Left renal pelvis (tissue), 4 donors: Measurements from ENCODE around the gene TNFRSF19. TPM values are rescaled to one million over a fixed set of nuclear protein-coding genes. Genes with fewer than 3 reads are reported as not detected.

ENCODE experiments used
- DNase-seq, 4 donors: peaks; one replicate each; pipeline ENCODE4 v3.0.0-alpha.2; 2013; ENCODE audit warnings: low read depth in 4 of 4, low spot score in 3 of 4
- polyA plus RNA-seq, 4 donors: library from polyadenylated mRNA; unstranded; fragments of 120-200 nt; gene quantifications; one replicate each; pipeline ENCODE4 v1.2.1, GENCODE V29; 2013; ENCODE audit not compliant: insufficient read length in 4 of 4

Gene TNFRSF19
- polyA plus RNA-seq, 4 donors = 28.8 to 56.4 (median 50.9) TPM

DNA sequence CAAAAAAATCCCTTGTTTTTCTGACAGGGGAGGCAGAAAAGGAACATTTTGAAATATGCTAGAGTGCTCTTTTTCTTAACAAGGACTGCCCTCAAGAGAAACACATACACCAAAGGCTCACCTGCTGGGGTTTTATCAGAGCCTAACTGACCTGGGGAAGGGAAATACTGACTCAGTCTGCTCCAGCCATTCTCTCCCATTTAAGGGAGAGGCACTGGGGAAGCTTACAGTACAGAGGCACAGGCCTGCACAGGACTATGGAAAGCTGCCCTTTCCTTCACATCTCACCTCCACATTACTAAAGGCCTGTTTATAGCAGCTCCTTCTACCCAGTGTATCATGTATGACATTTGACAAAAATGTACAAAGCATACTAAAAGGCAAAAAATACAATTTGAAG, 30.3 kb downstream of the TNFRSF19 start:
- no peak for DNase-seq

DNA sequence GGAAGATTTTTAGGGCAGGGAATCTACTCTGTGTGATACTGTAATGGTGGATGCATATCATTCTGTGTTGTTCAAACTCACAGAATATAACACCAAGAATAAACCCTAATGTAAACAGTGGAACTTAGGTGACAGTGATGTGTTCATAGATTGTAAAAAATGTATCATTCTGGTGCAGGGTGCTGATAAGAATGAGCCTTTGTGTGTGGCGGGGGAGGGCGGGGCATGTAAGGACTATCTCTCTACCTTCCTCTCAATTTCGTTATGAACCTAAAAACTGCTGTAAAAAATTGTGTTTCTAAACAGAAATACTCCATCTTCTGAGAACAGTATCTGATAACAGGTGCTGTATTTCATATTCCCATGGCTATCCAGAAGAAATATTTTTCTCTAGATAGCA, 35.6 kb downstream of the TNFRSF19 start:
- DNase-seq = no peak

DNA sequence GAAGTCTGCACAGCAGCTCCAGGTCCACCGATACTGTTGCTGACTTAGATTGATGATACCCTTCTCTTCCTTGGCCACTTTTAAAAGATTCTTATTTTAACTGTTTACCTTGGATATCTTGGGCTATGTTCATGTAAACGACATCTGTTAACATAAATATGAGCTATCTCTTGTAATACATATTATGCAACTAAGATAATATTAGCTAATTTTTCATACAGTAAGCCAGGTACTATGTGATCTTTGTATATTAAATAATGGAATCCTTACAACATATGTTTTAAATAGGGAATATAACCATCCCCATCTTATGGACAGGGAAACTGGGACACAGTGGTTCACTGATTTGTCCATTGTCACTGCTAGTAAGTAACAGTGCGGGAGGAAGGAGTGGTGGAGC, 37.9 kb downstream of the TNFRSF19 start:
- DNase-seq = no peak

DNA sequence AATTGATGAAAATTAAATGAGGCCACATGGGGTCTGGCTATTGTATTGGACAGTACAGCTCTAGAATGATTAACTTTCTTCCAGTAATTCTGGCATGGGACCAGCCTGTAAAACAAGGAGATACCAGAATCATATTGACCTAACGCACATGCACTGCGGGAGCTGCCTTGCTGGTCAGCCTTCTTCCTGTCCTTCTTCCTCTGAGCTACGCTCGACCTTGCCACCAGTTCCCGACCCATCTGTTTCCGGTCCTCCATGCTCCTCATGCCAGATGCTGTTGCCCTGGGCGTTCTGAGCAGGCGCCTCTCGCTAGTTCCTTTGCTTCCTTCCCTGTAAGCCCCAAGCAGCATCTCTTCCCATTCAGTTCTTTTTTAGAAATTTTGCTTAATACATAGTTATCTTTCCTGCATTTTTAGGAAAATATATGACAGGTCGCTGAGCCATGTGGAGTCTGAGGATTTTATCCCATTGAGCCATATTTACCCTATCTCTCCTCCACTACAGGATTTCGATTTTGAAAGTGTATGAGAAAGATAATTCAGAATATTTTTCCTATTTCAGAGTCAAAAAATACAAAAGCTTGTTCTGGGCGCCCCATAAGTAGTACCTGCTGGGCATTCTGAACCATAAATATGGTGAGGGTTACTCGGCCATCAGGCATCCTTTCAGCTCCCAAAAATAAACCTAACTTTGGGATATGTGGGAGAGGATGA, 38.6 kb downstream of the TNFRSF19 start:
- DNase-seq = no peak

DNA sequence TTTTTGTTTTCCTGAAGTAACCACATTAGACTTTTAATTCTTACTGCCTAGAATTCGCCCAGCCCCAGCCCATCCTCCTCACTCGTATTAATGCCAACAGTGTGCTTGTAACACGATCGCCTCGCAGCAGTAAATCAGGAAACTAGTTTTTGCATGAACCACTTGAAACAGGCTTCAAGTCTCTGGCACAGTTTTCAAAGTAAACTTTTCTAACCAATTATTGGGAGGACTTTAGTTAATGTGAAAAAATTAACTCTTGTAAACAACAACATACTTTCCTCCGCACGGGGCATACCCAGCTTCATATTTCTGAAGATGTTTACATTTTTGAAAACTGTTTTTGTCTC, 39.2 kb downstream of the TNFRSF19 start:
- no peak for DNase-seq

DNA sequence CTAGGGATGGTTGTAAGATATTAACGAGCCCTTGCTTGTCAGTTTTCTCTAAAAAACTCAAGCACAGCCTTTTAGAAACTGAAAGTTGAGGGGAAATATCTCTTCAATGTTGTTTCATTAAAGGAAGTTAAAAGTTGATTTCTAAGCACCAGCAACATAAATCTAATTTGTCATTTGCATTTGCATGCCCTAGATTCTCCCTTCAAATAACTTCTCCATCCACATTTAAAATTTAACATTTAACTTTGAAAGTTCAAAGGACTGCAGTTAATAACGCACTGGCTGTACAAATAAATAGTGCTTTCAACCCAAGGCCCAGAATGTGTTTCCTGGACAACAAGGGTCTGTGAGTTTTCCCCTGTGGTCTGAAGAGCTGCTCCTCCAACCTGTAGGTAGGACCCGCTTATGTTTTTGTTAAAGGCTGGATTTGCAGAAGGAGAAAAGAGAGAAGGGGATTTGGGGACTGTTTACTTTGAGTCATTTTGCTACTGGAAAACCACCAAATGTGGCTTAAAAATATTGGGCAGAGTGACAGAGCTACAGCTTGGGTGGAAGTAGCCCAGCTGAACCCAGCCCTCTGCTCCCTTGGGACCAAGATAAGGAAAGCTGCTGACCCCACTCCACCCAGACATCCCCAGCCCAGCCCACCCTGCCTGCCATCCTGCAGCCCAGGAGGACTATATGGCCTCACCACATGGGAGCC, 39.8 kb downstream of the TNFRSF19 start:
- no peak for DNase-seq

DNA sequence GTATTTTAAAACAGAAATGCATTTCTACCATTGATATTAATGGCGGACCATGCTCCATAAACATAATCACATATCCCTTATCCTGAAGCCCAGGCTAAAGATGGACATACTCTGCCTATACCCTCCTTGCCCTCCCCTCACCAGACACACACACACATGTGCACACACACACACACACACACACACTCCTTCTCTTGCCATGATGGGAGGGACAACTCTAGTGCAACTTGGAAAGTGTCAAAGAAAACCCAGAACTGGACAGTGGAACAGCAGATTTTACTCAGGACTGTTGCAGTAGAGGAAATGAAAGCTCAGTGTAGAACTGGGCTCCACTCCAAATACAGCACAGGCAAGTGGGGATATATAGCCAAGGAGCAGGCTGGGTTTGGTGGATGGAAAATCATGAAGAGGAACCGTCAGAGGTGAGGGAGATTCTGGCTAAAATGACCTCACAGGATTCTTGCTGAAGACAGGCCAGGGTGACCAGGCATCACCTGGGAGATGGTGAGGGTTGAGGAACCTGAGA, 40.8 kb downstream of the TNFRSF19 start:
- no peak for DNase-seq

DNA sequence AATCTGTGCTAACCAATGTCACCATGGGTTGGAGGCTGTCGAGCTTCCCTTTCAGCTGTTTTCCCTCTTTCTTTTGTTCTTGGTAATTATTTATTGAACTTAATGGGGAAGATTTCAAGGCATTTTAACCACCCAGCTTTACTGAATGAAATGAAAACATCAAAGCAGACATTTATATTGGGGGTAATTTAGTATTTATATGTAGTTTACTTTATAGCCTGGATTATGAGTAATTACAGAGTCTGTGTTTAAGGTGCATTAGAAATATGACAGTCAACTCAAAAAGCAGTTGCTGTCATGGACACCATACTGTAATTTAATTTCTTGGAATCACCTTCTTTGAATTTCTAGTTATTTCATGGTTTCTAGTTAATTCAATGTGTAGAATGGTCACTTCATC, 42.0 kb downstream of the TNFRSF19 start:
- DNase-seq = no peak

DNA sequence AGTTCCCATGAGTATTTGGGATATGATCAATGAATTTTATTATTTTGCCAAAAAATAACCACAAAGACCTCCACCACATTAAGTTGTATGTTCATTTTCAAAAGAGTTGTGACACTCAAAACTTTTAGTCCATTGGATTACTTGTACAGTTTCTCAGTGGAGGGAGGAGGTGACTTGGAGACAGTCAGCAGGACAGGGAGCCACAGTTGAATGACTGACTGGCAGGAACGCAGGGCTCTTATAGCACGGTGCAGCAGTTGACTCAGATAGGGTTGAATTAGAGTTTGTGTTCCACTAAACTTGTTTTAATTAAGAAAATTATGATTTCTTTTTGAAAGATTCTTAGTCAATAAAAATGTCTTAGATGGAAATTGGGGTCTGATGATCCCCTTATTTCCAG, 42.5 kb downstream of the TNFRSF19 start:
- no peak for DNase-seq

DNA sequence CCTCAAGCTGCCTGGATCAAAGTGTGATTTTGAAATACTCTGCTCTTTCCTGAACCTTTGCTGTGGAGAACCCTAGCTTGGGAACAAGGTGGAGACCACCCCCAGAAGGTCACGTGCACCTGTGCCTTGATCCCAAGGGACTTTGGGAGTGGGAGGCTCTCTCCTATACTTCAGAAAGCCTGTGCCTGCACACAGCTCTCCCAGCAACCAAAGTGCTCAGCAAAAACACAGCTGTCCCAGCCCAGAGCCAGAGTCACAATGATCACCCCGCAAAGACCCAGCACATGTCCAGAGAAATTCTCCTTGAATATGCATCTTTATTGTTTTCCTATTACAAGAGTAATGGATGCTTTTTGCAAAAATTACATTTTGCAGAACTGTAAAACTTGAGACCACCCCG, 43.4 kb downstream of the TNFRSF19 start:
- DNase-seq = no peak

DNA sequence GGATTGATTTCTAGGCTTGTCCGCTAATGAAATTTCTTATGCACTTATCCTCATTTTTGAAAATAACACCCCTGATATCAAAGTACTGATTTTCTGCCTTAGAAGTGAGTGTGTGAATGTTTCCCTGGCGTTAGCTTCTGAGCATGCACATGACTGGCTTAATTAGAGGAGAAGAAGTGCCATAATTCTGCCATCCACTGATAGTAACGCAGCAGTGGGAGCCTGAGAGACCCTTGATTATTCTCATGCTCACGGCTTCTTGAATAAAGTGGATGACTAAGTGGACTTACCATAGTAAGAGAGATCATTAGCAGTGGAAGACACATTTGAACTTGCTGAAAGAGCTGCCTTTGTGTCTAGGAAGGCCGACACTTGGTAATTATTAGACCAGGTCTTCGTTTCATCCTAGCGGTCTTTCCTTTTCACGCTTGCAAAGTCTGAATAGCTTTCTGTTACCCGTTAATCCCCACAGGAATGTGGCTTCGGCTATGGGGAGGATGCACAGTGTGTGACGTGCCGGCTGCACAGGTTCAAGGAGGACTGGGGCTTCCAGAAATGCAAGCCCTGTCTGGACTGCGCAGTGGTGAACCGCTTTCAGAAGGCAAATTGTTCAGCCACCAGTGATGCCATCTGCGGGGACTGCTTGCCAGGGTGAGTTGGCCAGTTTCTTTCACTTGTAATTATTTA, 45.3 kb downstream of the TNFRSF19 start:
- no peak for DNase-seq

DNA sequence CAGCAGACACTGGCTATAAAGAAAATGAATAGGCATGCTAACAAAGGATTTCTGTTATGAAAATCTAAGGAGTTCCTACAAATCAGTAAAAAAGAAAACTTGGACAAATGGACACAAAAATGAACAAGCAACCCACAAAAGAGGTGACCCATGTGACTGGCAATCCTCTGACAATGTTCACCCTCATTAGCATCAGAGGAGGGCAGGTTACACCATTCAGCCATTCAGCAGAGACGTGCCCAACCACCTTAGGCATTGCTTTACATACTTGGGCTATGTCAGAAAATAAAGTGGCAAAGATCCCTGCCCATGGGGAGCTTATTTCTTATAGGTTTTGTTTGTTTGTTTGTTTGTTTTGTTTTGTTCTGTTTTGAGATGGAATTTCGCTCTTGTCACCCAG, 46.0 kb downstream of the TNFRSF19 start:
- no peak for DNase-seq

DNA sequence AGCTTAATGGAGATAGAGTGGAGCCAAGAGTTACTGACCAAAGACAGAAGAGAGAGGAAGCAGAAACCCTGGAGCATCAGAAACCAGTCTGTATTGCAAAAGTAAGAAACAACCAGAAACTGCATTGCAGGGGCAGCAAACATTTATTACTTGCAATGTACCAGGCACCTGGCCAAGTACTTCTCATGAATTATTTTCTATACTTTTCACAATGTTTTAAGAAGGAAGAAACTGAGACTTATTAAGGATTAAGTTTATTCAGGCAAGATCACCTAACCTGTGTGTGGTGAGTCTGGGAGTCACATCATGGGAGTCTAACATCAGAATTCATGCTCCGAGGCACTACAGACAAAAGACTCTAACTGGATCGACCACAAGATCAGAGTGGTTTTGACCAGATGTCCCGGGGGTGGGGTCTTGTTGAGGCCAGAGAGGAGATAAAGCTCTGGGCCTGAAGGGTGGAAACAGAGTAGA, 47.4 kb downstream of the TNFRSF19 start:
- no peak for DNase-seq

DNA sequence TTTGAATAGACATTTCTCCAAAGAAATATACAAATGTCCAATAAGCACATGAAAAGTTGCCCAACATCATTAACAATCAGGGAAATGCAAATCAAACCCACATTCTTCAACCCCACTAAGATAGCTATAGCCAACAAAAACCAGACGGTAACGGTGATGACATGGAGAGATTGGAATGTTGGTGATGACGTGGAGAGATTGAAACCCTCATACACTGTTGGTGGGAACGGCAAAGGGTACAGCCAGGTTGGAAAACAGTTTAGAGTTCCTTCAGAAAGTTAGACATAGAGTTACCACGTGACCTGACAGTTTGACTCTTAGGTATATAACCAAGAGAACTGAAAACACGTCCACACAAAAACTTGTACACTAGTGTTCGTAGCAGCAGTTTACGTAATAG, 48.1 kb downstream of the TNFRSF19 start:
- no peak for DNase-seq

DNA sequence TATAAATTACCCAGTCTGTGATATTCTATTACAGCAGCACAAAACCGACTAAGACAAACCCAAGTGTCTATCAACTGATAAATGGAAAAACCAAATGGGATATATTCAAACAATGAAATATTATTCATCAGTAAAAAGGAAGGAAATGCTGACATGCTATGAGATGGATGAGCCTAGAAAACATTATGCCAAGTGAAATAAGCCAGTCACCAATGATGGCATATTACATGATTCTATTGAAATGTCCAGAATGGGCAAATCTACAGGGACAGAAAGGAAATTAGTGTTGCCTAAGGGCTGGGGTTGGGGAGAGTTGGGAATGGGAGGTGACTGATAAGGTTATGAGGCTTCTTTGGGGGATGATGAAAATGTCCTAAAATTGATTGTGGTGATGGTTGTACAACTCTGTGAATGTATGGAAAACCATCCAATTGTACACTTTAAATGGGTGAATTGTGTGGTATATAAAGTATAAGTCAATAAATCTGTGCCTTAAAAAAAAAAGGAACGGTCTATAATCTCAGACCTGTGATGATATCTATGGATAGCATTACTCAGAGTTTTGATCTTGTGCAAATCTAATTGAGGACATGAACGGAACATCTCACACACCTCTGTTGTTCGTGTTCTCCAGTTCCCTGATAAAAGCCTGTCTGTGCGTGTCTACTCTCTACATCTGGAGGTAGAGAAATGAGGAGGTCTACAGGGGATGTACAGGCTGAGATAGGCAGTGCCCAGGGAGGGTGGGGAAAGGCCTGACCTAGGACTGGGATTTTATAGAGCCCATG, 49.0 kb downstream of the TNFRSF19 start:
- no peak for DNase-seq

DNA sequence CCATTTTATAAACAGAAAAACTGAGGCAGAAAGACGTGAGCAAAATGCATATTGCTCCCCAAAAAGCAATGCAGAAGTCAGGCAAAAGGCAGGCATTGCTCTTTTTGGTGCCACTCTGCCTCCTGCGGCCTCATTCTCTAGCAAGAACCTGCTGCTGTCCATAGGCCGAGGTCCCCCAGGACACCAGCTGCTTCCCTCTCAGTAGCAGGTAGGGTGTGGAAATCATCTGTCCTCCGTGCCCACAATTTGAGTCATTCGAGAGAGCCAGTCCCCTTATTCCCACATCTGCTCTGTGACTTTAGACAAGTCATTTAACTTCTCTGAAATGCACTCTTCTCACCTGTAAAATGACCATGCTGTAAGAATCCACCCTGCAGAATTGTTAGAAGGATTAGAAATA, 50.0 kb downstream of the TNFRSF19 start:
- DNase-seq = no peak

DNA sequence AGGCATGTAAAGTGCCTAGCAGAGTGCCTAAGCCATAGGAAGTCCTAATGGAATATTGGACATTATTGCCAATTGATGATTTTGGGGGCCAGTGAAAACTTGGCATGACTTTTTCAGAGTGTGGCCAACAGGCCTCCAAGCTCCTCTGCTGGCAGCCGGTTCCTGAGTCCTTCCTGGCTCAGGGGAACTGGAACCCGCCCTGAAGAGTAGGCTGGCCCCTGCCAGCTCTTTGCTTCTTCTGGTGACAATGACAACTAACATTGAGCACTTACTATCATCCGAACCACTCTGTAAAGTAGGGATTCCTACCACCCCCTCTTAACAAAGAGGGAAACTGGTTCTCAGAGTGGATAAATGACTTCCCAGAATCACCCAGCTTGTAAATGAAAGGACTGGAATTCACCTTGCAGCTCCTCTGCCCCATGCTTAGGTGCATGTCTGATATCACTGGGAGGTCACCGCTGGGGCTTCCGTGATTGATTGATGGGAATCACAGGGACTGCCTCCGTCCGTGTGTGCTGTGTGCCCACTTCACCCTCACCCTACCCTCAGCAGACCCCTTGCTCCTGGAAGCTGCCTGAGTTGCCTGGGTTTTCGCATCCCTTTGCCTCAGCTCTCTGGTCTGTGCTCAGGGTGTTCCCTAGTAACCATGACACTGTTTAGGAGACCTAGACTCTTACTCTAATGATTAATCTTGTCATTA, 50.6 kb downstream of the TNFRSF19 start:
- DNase-seq = no peak

DNA sequence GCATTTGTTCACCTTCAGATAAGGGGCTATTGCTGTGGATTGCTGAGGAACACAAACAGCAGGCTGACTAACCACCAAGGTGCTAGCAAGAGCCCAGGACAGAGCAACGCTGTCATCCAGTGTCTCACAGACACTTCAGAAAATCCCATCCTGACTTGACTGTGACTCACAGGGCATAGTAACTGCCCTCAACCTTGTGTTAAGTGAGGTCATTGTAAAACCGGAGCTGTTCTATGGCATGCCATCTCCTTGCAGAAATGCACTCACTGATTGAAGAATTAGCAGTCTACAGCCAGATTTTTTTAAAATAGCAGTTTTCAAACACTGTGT, 51.1 kb downstream of the TNFRSF19 start:
- DNase-seq = no peak

DNA sequence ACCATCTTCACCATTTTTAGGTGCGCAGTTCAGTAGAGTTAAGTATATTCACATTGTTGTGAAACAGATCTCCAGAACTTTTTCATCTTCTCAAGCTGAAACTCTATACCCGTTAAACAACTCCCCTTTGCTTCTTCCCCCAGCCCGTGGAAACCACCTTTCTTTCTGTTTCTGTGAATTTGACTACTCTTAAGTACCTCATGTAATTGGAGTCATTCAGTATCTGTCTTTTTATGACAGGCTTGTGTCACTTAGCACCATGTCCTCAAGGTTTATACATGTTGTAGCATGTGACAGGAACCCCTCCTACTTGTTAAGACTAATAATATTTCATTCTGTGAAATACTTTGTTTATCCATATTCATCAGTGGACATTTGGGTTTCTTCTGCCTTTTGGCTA, 52.8 kb downstream of the TNFRSF19 start:
- no peak for DNase-seq

DNA sequence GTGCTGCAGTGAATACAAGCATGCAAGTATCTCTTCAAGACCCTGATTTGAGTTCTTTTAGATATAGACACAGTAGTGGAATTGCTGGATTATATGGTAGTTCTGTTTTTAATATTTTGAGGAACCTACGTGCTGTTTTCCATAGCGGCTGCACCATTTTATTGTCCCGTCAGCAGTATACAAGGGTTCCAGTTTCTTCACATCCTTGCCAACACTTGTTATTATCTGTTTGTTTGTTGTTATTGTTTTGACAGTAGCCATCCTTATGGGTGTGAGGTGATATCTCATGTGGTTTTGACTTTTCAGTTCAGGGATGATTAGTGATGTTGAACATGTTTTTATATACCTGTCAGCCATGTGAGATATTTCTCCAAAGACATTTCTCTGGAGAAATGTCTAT, 53.2 kb downstream of the TNFRSF19 start:
- no peak for DNase-seq
